ENCODE measurements around the gene IQCC. TPM values are rescaled to one million over a fixed set of nuclear protein-coding genes. Genes with fewer than 3 reads are reported as not detected.
A peak's percentile ranks its signal among the peaks of the same experiment; 100 is the strongest.

IQCC gene
- total RNA-seq, 3 donors from 2014 or later = 1.8 to 3.5 (median 2.3) TPM

DNA sequence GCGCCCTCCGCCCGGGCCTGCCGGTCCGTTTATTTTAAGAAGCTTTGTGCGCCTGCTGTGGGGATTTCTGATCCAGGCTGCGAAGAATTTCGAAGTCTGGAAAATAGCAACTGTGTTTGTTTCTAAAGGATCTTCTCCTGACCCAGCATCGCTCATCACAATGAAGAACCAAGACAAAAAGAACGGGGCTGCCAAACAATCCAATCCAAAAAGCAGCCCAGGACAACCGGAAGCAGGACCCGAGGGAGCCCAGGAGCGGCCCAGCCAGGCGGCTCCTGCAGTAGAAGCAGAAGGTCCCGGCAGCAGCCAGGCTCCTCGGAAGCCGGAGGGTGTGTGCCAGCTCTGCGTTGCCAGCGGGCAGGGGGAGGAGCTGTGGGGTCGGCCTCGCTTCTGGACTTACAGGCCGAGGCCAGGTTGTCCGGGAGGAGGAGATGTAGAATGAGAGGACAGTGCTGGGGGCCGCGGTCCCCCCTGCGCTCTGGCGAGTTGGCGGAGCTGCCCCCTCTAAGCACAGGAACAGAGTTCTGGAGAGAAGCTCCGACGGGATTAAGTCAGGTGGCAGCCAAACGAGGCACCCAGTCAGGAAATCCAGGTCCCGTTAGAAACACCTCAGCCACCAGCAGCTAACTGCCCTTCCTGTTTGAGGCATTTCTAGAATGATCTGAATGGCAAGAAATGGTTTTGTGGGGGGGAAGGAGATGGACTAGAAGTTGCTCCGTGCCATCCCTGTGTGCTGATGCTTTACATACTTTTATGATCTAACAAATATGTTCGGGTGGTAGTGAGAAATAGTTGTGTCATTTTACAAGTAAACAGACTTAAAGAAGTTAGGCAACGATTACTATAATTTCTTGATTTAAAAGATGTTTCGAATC lies 25.0 kb upstream of the IQCC start:
- no peak for DNase-seq (ENCODE audit: low spot score in 2 of 2)
- H3K27me3 ChIP-seq = no peaks in the 10 kb centered on the region
- intact Hi-C loops (cut with DNase I; ENCODE audit: low total_unique reads) = no loop called here
- no peaks in the 10 kb centered on the region for H3K9me3 ChIP-seq
- peaks cover 0 to 21% of the 10 kb centered on the region in 2 donors for H3K4me1 ChIP-seq
- peak overlapping the region; percentile 91 to 98 for H3K27ac ChIP-seq
- H3K36me3 ChIP-seq = no peaks in the 10 kb centered on the region
- H3K4me3 ChIP-seq = peak overlapping the region; percentile 62 to 76 (median 71)
- TF ChIP-seq POLR2A (IDR thresholded peaks at IDR 0.05) (no peak), POLR2AphosphoS5 (IDR thresholded peaks at IDR 0.05) (peak in 1 of 3 donors; percentile 4)
- TF ChIP-seq, protein P1, sequence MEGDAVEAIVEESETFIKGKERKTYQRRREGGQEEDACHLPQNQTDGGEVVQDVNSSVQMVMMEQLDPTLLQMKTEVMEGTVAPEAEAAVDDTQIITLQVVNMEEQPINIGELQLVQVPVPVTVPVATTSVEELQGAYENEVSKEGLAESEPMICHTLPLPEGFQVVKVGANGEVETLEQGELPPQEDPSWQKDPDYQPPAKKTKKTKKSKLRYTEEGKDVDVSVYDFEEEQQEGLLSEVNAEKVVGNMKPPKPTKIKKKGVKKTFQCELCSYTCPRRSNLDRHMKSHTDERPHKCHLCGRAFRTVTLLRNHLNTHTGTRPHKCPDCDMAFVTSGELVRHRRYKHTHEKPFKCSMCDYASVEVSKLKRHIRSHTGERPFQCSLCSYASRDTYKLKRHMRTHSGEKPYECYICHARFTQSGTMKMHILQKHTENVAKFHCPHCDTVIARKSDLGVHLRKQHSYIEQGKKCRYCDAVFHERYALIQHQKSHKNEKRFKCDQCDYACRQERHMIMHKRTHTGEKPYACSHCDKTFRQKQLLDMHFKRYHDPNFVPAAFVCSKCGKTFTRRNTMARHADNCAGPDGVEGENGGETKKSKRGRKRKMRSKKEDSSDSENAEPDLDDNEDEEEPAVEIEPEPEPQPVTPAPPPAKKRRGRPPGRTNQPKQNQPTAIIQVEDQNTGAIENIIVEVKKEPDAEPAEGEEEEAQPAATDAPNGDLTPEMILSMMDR (IDR thresholded peaks at IDR 0.05) = no peak

DNA sequence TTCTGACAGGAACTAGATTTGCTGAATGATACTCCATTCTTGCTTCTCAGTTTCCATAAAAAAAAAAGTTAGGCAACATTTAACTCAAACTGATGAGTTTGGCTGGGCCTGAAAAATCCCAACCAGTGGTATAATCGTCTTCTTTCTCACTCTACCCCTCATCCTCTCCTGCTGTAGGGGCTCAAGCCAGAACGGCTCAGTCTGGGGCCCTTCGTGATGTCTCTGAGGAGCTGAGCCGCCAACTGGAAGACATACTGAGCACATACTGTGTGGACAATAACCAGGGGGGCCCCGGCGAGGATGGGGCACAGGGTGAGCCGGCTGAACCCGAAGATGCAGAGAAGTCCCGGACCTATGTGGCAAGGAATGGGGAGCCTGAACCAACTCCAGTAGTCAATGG lies 24.4 kb upstream of the IQCC start:
- Histone ChIP-seq H3K27me3 (no peaks in the 10 kb centered on the region), H3K4me3 (peak overlapping the region; percentile 62 to 76 (median 71)), H3K27ac (peak overlapping the region; percentile 91 to 98), H3K4me1 (peaks cover 0 to 21% of the 10 kb centered on the region in 2 donors), H3K9me3 (no peaks in the 10 kb centered on the region), H3K36me3 (no peaks in the 10 kb centered on the region)
- intact Hi-C loops (cut with DNase I; ENCODE audit: low total_unique reads) = no loop called here
- no peak for DNase-seq (ENCODE audit: low spot score in 2 of 2)
- TF ChIP-seq POLR2A (IDR thresholded peaks at IDR 0.05) (no peak), POLR2AphosphoS5 (IDR thresholded peaks at IDR 0.05) (no peak)
- TF ChIP-seq, protein P1 (IDR thresholded peaks at IDR 0.05) = no peak

DNA sequence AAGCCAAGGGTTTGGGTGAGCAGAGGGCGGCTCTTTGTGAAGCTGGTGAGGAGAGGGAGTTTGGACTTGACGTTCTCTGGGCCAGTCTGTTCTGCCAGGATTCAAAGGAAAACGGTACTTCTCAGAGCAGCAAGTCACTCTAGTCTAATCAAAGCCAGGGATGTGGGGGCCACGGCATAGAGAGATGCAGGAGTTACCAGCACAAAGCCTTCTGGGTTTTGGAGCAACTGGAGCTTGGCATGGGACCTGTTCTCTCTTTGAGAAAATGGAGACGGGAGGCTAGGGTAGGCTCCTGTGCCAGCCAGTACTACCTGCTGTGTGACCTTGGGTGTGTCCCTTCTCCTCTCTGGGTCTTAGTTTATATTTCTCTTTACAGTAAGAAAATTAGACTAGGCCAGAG lies 23.9 kb upstream of the IQCC start:
- H3K9me3 ChIP-seq = no peaks in the 10 kb centered on the region
- H3K27ac ChIP-seq = peak overlapping the region; percentile 91 to 98
- peaks cover 0 to 21% of the 10 kb centered on the region in 2 donors for H3K4me1 ChIP-seq
- DNase-seq (ENCODE audit: low spot score in 2 of 2) = no peak
- intact Hi-C loops (cut with DNase I; ENCODE audit: low total_unique reads) = no loop called here
- H3K4me3 ChIP-seq = peak overlapping the region; percentile 62 to 76 (median 71)
- TF ChIP-seq, protein P1 (IDR thresholded peaks at IDR 0.05) = no peak
- no peak for TF ChIP-seq POLR2A (IDR thresholded peaks at IDR 0.05)
- no peak for TF ChIP-seq POLR2AphosphoS5 (IDR thresholded peaks at IDR 0.05)
- no peaks in the 10 kb centered on the region for H3K27me3 ChIP-seq
- no peaks in the 10 kb centered on the region for H3K36me3 ChIP-seq

DNA sequence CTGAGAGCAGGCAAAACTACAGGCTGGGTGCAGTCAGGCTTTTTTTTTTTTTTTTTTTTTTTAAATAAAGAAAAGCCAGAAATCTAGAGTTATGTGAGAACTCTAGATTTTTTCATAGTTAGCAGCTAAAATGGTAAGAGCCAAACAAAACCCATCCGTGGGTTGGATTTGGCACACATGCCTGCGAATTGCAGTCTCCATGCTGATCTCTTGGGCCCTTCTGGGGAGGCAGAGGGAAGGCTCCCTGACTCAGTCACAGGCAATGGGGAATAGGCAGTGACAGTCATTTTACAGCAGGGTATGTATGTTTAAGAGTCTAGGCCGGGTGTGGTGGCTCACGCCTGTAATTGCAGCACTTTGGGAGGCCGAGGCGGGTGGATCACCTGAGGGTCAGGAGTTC lies 23.4 kb upstream of the IQCC start:
- Histone ChIP-seq H3K9me3 (no peaks in the 10 kb centered on the region), H3K4me1 (peaks cover 0 to 21% of the 10 kb centered on the region in 2 donors), H3K36me3 (no peaks in the 10 kb centered on the region), H3K4me3 (peak overlapping the region in 2 of 3 donors; percentile 45 to 71), H3K27ac (no peak overlapping the region), H3K27me3 (no peaks in the 10 kb centered on the region)
- intact Hi-C loops (cut with DNase I; ENCODE audit: low total_unique reads) = no loop called here
- TF ChIP-seq POLR2A (IDR thresholded peaks at IDR 0.05) (no peak), POLR2AphosphoS5 (IDR thresholded peaks at IDR 0.05) (no peak)
- TF ChIP-seq, protein P1 (IDR thresholded peaks at IDR 0.05) = no peak
- DNase-seq (ENCODE audit: low spot score in 2 of 2) = no peak

DNA sequence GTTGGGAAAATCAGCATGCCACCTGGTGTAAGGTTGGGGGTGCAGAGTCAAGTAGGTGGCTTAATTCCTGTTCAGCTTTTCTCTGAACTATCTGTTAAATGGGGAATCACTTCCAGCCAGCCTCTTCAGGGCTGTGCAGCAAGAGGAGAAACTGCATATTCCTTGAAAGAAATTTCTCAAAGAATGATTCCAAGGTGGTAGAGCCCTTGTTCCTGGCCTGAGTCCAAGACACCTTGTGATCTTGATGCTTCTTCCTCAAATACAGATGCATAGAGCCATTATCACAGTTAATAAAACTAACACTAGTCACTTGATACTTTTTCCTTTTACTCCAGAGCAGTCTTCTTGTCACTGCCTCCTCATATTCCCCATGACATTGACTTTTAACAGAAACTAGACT lies 20.8 kb upstream of the IQCC start:
- peaks cover 0 to 21% of the 10 kb centered on the region in 2 donors for H3K4me1 ChIP-seq
- H3K9me3 ChIP-seq = no peaks in the 10 kb centered on the region
- H3K4me3 ChIP-seq = peak overlapping the region in 1 of 3 donors; percentile 28
- no peak for DNase-seq (ENCODE audit: low spot score in 2 of 2)
- TF ChIP-seq, protein P1 (IDR thresholded peaks at IDR 0.05) = no peak
- no peak for TF ChIP-seq POLR2A (IDR thresholded peaks at IDR 0.05)
- TF ChIP-seq POLR2AphosphoS5 (IDR thresholded peaks at IDR 0.05) = no peak
- intact Hi-C loops (cut with DNase I; ENCODE audit: low total_unique reads) = no loop called here
- H3K27me3 ChIP-seq = no peaks in the 10 kb centered on the region
- H3K27ac ChIP-seq = no peak overlapping the region
- no peaks in the 10 kb centered on the region for H3K36me3 ChIP-seq
